Neural cell (in vitro differentiated cells): ENCODE results near the gene HACD2.

ENCODE experiments used
- MXI1 ChIP-seq: fragments of 450-650 bp; conservative IDR thresholded peaks from 2 replicates; pipeline ENCODE4 v1.6.1; 2014; ENCODE audit warnings: antibody characterized with exemption, mild to moderate bottlenecking; ENCODE audit not compliant: poor library complexity, severe bottlenecking
- POLR2AphosphoS5 ChIP-seq: IDR thresholded peaks from 2 replicates; pipeline ENCODE4 v1.6.1; 2012
- TAF1 ChIP-seq: IDR thresholded peaks from 2 replicates; pipeline ENCODE4 v1.6.1; 2012; ENCODE audit warnings: low read depth
- TF ChIP-seq, protein P1 (sequence below): fragments of 450-650 bp; IDR thresholded peaks from 2 replicates; pipeline ENCODE4 v1.5.1; 2014; ENCODE audit warnings: antibody characterized with exemption, mild to moderate bottlenecking, moderate library complexity; ENCODE audit not compliant: poor library complexity, severe bottlenecking

DNA sequence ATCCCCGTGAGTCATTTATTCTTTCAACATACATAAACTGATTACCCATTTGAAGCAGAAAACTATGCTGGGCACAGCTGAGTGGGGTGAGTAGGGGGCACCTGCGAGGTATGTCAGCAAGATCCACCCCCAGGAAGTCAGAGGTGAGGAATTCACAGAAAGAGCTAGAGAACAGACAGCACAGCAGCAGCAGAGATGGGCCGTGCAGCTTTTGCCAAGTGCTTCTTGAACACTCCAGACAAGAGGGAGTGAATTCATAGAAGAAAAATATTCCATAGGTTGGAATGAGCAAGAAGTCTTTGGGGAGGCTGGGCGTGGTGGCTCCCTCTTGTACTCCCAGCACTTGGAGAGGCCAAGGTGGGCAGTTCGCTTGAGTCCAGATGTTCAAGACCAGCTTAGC is 126.6 kb downstream of the HACD2 start:
- TF ChIP-seq, protein P1, sequence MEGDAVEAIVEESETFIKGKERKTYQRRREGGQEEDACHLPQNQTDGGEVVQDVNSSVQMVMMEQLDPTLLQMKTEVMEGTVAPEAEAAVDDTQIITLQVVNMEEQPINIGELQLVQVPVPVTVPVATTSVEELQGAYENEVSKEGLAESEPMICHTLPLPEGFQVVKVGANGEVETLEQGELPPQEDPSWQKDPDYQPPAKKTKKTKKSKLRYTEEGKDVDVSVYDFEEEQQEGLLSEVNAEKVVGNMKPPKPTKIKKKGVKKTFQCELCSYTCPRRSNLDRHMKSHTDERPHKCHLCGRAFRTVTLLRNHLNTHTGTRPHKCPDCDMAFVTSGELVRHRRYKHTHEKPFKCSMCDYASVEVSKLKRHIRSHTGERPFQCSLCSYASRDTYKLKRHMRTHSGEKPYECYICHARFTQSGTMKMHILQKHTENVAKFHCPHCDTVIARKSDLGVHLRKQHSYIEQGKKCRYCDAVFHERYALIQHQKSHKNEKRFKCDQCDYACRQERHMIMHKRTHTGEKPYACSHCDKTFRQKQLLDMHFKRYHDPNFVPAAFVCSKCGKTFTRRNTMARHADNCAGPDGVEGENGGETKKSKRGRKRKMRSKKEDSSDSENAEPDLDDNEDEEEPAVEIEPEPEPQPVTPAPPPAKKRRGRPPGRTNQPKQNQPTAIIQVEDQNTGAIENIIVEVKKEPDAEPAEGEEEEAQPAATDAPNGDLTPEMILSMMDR, result no peak
- TF ChIP-seq POLR2AphosphoS5 (no peak), TAF1 (no peak), MXI1 (no peak)
